WTC11 (cell line): Measurements from ENCODE around the gene TRIM17. TPM values are rescaled to one million over a fixed set of nuclear protein-coding genes. Genes with fewer than 3 reads are reported as not detected.

Source experiments
- ATAC-seq: fragments of 200-7000 bp; cut with Tn5 transposase; 2 replicates; pipeline ENCODE4 v1.10.0; 2021; ENCODE audit warnings: mild to moderate bottlenecking, moderate library complexity
- CTCF ChIA-PET: fragments of 300-600 bp; sonication (Branson Sonifier 250); formaldehyde crosslinking; loops from one replicate; lab custom pipeline; 2021; ENCODE audit warnings: antibody characterized with exemption; lab: Charles Lee
- POLR2A ChIA-PET: fragments of 350-600 bp; sonication (Branson Sonifier 250); formaldehyde crosslinking; loops from one replicate; lab custom pipeline; 2021; ENCODE audit warnings: antibody characterized with exemption; lab: Charles Lee
- DNase-seq: peaks from one replicate; pipeline ENCODE4 v3.0.0; 2021; ENCODE audit warnings: low spot score
- H3K27ac Mint-ChIP-seq: 2 replicates; pipeline ENCODE4 v1.8.0; 2021; ENCODE audit warnings: mixed read lengths
- H3K27me3 Mint-ChIP-seq: 2 replicates; pipeline ENCODE4 v1.8.0; 2021; ENCODE audit warnings: low read depth, mild to moderate bottlenecking, moderate library complexity, mixed read lengths
- H3K36me3 Mint-ChIP-seq: 2 replicates; pipeline ENCODE4 v1.8.0; 2021; ENCODE audit warnings: mixed read lengths
- H3K4me1 Mint-ChIP-seq: 2 replicates; pipeline ENCODE4 v1.8.0; 2022; ENCODE audit warnings: mixed read lengths
- H3K4me3 Mint-ChIP-seq: 2 replicates; pipeline ENCODE4 v1.8.0; 2021; ENCODE audit warnings: mild to moderate bottlenecking, moderate library complexity, mixed read lengths
- H3K9me3 Mint-ChIP-seq: 2 replicates; pipeline ENCODE4 v1.8.0; 2021; ENCODE audit warnings: mixed read lengths
- ARID4B ChIP-seq: sonication (generic); formaldehyde crosslinking; IDR thresholded peaks from 2 replicates; pipeline ENCODE4 v1.8.0; 2023; ENCODE audit warnings: missing genetic modification reagents, mild to moderate bottlenecking, borderline replicate concordance
- E2F1 ChIP-seq: sonication (generic); formaldehyde crosslinking; IDR thresholded peaks from 2 replicates; pipeline ENCODE4 v1.8.0; 2022; ENCODE audit warnings: mild to moderate bottlenecking, missing genetic modification reagents
- GRHL2 ChIP-seq: fragments of 250-450 bp; sonication (Bioruptor Pico); IDR thresholded peaks from 2 replicates; pipeline ENCODE4 v1.8.0; 2022; ENCODE audit warnings: mild to moderate bottlenecking, moderate library complexity; ENCODE audit not compliant: insufficient replicate concordance, severe bottlenecking
- IRF1 ChIP-seq: sonication (generic); formaldehyde crosslinking; IDR thresholded peaks from 2 replicates; pipeline ENCODE4 v1.8.0; 2023; ENCODE audit warnings: missing genetic modification reagents
- JUN ChIP-seq: sonication (generic); formaldehyde crosslinking; IDR thresholded peaks from 2 replicates; pipeline ENCODE4 v1.8.0; 2023; ENCODE audit warnings: mild to moderate bottlenecking, missing genetic modification reagents
- KAT7 ChIP-seq: sonication (generic); formaldehyde crosslinking; IDR thresholded peaks from 2 replicates; pipeline ENCODE4 v1.8.1; 2023; ENCODE audit warnings: missing genetic modification reagents, mild to moderate bottlenecking, borderline replicate concordance
- MXD4 ChIP-seq: fragments of 250-450 bp; sonication (Bioruptor Pico); IDR thresholded peaks from 2 replicates; pipeline ENCODE4 v1.8.0; 2021; ENCODE audit warnings: mild to moderate bottlenecking, moderate library complexity, borderline replicate concordance
- PRRX2 ChIP-seq: fragments of 250-450 bp; sonication (Bioruptor Pico); IDR thresholded peaks from 2 replicates; pipeline ENCODE4 v1.8.0; 2021; ENCODE audit warnings: mild to moderate bottlenecking
- SMAD3 ChIP-seq: sonication (generic); formaldehyde crosslinking; IDR thresholded peaks from 2 replicates; pipeline ENCODE4 v1.8.0; 2022; ENCODE audit warnings: missing genetic modification reagents, mild to moderate bottlenecking, borderline replicate concordance
- TP53 ChIP-seq: sonication (generic); formaldehyde crosslinking; IDR thresholded peaks from 2 replicates; pipeline ENCODE4 v1.8.1; 2023; ENCODE audit warnings: mild to moderate bottlenecking, missing genetic modification reagents
- ZNF219 ChIP-seq: sonication (generic); formaldehyde crosslinking; IDR thresholded peaks from 2 replicates; pipeline ENCODE4 v1.8.0; 2023; ENCODE audit warnings: missing genetic modification reagents, mild to moderate bottlenecking, borderline replicate concordance
- ZNF263 ChIP-seq: sonication (generic); formaldehyde crosslinking; IDR thresholded peaks from 2 replicates; pipeline ENCODE4 v1.8.1; 2022; ENCODE audit warnings: low read depth, mild to moderate bottlenecking, moderate library complexity, missing genetic modification reagents
- total RNA-seq: library from RNA; stranded (reverse); gene quantifications from 3 replicates; pipeline ENCODE4 v1.2.3, GENCODE V29; 2021
- TF ChIP-seq, protein P1 (sequence below): sonication (generic); formaldehyde crosslinking; IDR thresholded peaks from 2 replicates; pipeline ENCODE4 v1.8.1; 2022; ENCODE audit warnings: low read depth, mild to moderate bottlenecking, moderate library complexity, missing genetic modification reagents, borderline replicate concordance
- TF ChIP-seq, protein P2 (sequence below): sonication (generic); formaldehyde crosslinking; IDR thresholded peaks from 2 replicates; pipeline ENCODE4 v1.8.1; 2023; ENCODE audit warnings: mild to moderate bottlenecking, missing genetic modification reagents
- TF ChIP-seq, protein P3 (sequence below): sonication (generic); formaldehyde crosslinking; IDR thresholded peaks from 2 replicates; pipeline ENCODE4 v1.8.1; 2022; ENCODE audit warnings: mild to moderate bottlenecking, moderate library complexity, missing genetic modification reagents
- TF ChIP-seq, protein P4 (sequence below): fragments of 250-450 bp; sonication (Bioruptor Pico); conservative IDR thresholded peaks from 2 replicates; pipeline ENCODE4 v1.9.0; 2021; ENCODE audit warnings: mild to moderate bottlenecking

Gene TRIM17
- total RNA-seq, 1 experiment from 2014 or later = 2.6 TPM

DNA sequence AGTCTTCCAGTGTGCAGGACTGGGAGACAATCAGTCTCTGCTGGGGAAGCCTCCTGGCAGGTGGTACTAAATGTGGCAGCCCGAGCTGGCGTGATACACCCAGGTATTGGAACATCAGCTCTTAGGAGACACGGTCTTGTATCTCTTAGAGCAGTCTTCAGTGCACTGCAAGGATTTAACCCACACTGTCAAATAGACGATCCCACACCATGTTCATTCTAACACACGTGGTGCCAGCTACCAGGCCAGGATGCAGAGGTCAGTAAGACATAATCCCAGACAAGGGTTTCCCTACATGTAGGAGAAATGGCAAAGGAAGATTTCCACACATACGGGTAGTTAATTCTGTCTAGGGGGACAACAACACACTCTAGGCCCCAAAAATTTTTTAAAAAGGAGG, 18.7 kb downstream of the TRIM17 start:
- Mint-ChIP-seq H3K4me3 (no peak overlapping the region), H3K27me3 (no peaks in the 10 kb centered on the region), H3K27ac (no peak overlapping the region), H3K36me3 (peaks cover 41% of the 10 kb centered on the region), H3K9me3 (no peaks in the 10 kb centered on the region), H3K4me1 (no peaks in the 10 kb centered on the region)
- ChIA-PET CTCF (no interaction called here), POLR2A (interaction anchor here (1.0 kb wide), 1 partner anchor 331 kb away, joined by 3 read pairs; no protein-coding TSS in a partner anchor)
- DNase-seq = no peak
- TF ChIP-seq ZNF219 (CRISPR knock-in tag) (no peak), PRRX2 (CRISPR knock-in tag) (no peak), E2F1 (CRISPR knock-in tag) (no peak), GRHL2 (CRISPR knock-in tag) (no peak), TP53 (CRISPR knock-in tag) (no peak), MXD4 (CRISPR knock-in tag) (no peak)
- TF ChIP-seq, protein P1, sequence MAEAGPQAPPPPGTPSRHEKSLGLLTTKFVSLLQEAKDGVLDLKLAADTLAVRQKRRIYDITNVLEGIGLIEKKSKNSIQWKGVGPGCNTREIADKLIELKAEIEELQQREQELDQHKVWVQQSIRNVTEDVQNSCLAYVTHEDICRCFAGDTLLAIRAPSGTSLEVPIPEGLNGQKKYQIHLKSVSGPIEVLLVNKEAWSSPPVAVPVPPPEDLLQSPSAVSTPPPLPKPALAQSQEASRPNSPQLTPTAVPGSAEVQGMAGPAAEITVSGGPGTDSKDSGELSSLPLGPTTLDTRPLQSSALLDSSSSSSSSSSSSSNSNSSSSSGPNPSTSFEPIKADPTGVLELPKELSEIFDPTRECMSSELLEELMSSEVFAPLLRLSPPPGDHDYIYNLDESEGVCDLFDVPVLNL (CRISPR knock-in tag) = no peak
- TF ChIP-seq, protein P2, sequence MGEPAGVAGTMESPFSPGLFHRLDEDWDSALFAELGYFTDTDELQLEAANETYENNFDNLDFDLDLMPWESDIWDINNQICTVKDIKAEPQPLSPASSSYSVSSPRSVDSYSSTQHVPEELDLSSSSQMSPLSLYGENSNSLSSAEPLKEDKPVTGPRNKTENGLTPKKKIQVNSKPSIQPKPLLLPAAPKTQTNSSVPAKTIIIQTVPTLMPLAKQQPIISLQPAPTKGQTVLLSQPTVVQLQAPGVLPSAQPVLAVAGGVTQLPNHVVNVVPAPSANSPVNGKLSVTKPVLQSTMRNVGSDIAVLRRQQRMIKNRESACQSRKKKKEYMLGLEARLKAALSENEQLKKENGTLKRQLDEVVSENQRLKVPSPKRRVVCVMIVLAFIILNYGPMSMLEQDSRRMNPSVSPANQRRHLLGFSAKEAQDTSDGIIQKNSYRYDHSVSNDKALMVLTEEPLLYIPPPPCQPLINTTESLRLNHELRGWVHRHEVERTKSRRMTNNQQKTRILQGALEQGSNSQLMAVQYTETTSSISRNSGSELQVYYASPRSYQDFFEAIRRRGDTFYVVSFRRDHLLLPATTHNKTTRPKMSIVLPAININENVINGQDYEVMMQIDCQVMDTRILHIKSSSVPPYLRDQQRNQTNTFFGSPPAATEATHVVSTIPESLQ (CRISPR knock-in tag) = no peak
- TF ChIP-seq, protein P3, sequence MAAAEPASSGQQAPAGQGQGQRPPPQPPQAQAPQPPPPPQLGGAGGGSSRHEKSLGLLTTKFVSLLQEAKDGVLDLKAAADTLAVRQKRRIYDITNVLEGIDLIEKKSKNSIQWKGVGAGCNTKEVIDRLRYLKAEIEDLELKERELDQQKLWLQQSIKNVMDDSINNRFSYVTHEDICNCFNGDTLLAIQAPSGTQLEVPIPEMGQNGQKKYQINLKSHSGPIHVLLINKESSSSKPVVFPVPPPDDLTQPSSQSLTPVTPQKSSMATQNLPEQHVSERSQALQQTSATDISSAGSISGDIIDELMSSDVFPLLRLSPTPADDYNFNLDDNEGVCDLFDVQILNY = no peak
- TF ChIP-seq, protein P4, sequence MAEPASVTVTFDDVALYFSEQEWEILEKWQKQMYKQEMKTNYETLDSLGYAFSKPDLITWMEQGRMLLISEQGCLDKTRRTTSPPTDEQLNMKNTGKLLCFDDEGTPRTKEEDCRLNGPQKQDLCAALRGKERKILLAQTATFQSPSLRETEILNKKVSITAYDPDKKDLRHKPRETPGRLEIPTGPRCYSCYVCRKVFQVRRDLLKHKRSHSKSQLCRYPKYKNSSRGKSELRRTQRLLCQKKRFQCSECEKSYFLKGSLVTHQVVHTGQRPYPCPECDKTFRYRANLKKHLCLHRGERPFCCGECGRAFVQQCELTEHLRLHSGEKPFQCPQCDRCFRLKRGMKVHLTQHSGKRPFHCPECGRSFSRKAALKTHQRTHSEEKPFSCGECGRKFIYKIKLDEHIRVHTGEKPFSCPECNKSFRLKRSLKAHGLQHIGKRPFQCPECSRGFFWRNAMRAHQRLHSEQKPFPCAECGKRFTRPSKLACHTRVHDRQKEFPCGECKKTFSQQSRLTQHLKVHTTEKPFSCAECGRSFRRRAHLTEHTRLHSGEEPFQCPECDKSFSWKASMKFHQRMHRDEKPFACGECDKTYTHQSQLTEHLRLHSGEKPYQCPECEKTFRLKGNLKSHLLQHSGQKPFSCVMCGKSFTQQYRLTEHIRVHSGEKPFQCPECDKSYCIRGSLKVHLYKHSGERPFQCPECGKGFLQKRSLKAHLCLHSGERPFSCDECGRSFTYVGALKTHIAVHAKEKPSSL (CRISPR knock-in tag) = no peak
- no peak for ATAC-seq

DNA sequence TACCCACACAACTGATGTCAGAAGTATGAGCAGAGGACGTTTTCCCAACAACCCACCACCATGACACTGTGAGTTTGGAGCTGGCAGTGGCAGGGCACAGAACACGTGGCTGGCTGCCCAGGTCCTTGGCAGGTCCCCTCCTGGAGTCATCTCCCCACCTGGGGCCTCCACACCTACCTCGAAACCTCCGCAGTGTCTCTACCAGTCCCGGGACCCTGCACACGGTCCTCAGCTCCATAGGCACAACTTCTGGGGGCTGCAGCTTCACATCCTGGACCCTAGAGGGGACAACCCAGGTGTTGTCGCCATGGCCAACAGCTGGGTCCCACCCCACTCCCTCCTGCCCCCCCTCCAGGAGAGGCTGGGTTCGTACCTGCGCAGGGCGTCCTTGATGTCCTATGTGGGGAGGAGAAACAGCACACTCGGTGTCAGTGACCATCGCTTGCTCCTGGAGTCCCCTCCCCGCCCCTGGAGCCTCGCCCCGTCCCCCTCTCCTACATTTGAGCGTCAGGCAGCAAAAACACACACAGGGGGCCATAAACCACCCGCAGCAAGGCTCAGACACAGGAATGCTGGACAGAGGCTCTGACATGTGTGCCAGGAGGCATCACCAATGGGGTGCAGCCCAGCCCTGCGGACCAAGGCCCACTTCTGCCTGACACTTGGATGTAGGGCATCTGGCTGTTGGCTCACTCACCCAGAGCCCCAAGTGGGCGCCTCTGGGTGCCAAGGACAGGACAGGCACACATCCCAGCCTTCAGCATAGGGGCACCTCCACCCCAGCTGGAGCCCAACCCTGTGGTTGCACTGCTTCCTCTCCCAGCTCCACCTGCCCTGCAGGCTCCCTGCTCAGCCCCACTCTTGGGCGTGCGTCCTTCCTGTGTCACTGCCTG, 19.6 kb downstream of the TRIM17 start:
- Mint-ChIP-seq H3K36me3 (peaks cover 41% of the 10 kb centered on the region), H3K27me3 (no peaks in the 10 kb centered on the region), H3K4me1 (no peaks in the 10 kb centered on the region), H3K4me3 (no peak overlapping the region), H3K9me3 (no peaks in the 10 kb centered on the region), H3K27ac (no peak overlapping the region)
- ChIA-PET POLR2A (no interaction called here), CTCF (no interaction called here)
- ATAC-seq = no peak
- no peak for DNase-seq
- TF ChIP-seq ARID4B (CRISPR knock-in tag) = no peak
- TF ChIP-seq ZNF263 (CRISPR knock-in tag) = no peak
- TF ChIP-seq IRF1 (CRISPR knock-in tag) = no peak
- no peak for TF ChIP-seq SMAD3 (CRISPR knock-in tag)
- no peak for TF ChIP-seq KAT7
- no peak for TF ChIP-seq JUN (CRISPR knock-in tag)
- TF ChIP-seq, all 79 proteins: peak for 0
